ENCODE measurements around the gene CEP164.

The CEP164 gene

GRCh38 chr11:117423046-117423575 lies 95.5 kb downstream of the CEP164 start:
- DNase-seq: no peak

- DNase-seq: no peak
Measured at GRCh38 chr11:117424781-117425180, 97.1 kb downstream of the CEP164 start.

- no peak for DNase-seq
Measured at GRCh38 chr11:117425679-117426296, 98.1 kb downstream of the CEP164 start.

DNA sequence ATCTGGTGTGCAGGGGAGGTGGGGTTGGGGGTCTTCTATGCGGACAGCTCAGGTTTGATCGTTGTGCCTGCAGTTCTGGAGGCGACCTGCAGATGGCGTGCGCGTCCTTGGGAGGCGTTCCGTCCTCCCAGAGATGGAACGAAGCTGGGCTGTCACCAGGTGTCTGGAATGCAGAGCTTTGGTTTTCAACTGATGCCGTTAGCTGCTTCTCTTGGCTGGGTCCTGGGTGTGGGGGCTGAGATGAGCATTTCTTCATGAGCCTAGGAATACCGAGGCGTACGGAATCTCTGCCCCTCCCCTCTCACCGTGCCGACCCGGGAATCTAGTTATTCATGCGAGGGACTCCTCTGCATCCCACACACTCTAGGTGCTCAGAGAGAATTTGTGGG lies 98.6 kb downstream of the CEP164 start:
- peak; percentile 40 to 63 for DNase-seq

GRCh38 chr11:117426941-117427340 lies 99.3 kb downstream of the CEP164 start:
- DNase-seq: no peak

DNA sequence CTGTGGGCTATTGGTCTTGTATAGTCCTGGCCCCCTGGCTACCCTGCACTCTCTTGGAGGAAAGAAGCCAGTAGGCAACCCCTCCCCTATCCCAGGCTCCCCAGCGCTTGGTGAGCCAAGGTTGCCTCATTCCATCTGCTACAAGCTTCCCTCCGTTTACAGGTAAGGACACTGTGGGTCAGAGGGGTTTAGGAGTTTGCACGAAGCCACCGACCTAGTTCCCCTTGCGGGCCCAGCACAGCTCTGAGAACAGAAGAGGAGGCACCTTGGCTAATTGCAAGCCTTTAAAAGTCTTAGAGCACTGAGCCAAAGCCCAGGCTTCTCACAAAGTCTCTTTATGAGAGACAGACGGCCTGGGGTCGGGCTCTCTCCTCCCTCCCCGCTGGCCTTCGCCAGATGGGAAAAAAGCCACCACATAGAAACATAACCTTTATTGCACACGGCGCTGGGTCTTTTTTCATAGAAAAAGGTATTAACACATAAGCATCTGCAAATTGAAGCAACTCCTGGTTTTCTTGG lies 99.8 kb downstream of the CEP164 start:
- no peak for DNase-seq

DNA sequence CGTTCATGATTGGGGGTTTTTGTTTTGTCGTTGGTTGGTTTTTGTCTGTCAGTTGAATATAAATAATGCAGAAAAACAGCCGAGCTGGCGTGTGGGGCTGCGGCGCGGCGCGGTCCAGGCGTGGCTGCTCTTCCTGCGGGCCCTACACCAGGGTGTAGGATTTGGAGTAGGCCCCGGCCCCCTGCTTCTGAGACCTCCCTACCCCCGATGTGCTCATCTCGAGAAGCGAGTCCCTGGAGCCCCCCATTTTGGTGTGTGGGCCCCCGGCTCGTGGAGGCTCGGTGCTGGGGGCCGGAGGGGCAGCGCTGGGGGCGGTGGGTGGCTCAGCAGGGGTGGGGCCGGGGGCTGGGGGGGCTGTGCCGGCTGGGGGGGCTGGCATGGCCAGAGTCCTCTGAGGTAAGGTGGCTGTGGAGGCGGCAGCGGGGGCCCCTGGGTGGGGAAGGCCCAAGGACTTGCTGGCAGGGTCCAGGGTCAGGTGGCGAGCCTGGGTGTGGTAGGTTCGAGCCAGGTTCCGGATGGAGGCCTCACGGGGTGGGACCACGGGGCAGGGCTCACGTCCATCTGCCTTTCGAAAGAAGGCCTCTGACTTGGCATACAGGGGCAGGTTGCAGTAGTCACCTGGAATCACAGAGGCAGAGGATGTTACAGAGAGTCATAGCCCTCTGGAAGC lies 100.7 kb downstream of the CEP164 start:
- DNase-seq: no peak

DNA sequence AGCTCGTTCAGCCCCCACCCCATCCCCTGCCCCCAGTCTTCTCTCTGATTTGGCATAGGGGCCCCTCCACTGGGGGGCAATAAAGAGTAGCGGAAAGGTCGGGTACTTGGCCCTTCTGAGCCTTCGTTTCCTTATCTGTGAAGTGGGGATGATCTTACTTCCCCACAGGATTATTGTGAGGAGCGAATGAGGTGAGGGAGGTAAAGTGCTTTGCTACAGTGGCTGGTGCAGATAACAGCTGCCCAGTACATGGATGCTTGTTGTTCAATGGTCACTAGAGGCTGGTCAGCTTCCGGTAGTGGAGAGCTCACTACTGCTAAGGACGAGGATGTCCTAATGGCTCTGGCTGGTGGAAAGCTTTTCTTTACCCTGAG lies 101.2 kb downstream of the CEP164 start:
- DNase-seq: no peak

- no peak for DNase-seq
Measured at GRCh38 chr11:117430293-117430955, 102.8 kb downstream of the CEP164 start.

GRCh38 chr11:117431436-117431835 lies 103.8 kb downstream of the CEP164 start:
- no peak for DNase-seq

- no peak for DNase-seq
Measured at GRCh38 chr11:117433717-117434116, 106.1 kb downstream of the CEP164 start.

DNA sequence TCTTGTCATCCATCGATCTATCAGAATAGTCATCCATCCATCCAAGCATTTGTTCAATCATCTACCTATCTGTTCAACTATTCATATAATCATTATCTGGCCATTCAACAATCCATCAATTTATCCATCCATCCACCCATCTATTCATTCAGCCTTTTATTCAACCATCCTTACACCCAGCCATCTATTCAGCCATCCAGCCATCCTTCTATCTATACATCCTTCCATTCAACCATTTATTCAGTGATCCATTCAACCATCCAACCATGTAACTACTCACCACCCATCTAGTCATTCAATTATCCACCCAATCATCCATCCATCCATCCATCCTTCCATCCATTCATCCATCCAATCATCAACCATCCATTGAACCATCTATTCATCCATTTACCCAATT lies 106.8 kb downstream of the CEP164 start:
- DNase-seq: no peak

DNA sequence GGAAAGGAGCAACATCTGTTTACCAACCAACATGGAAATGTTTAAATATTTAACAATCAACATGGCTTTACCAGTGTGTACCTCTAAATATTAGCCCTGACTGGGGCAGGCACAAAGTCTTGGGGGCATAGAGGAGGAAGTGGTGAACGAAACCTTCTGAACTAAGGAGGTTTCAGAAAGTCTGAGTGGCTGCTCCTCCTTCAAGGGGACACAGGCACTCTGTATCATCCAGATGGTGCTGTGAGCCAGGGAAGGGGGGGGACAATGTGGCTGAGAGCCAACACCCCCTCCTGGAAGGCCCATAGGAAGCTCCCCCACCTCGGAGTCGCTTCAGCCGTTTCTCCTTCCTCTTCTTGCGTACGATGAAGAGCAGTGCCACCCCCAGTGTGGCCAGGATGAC lies 107.7 kb downstream of the CEP164 start:
- no peak for DNase-seq

- no peak for DNase-seq
Measured at GRCh38 chr11:117437041-117437790, 109.6 kb downstream of the CEP164 start.

DNA sequence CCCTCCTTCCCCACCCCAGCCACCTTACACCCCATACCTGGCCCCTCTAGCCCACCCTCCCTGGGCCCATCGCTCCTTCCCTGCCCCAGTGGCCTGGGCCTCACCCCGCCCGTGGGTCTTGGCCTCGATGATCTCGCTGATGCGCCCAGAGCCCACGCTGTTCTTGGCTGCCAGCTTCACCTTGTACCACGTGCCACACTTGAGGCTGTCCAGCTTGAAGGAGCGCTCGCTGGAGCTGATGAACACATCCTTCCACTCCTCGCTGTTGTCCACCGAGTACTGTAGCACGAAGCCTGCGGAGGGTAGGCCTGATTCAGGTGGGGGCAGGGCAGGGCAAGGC lies 110.1 kb downstream of the CEP164 start:
- DNase-seq: no peak

- no peak for DNase-seq
Measured at GRCh38 chr11:117438371-117439000, 110.8 kb downstream of the CEP164 start.

DNA sequence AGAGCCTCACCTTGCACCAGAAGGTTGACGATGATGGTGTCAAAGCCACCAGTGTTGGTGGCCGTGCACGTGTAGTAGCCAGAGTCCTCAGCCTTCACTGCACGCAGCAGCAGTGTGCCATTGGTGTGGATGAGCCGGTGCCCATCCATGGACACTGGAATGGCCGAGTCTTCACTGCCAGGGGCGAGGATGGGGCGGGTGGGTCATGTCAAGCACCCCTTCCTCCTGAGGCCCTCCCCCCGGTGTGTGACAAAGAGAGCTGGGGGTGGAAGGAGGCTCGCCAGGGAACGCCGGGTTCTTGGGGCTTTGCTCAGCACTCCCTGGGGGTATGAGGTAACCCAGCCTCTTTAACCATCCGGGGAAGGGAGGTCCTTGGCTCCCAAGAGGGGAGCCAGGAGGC lies 111.6 kb downstream of the CEP164 start:
- no peak for DNase-seq

- DNase-seq: no peak
Measured at GRCh38 chr11:117440258-117440657, 112.6 kb downstream of the CEP164 start.

GRCh38 chr11:117441146-117441975 lies 113.7 kb downstream of the CEP164 start:
- no peak for DNase-seq

- DNase-seq: no peak
Measured at GRCh38 chr11:117442049-117442868, 114.6 kb downstream of the CEP164 start.

DNA sequence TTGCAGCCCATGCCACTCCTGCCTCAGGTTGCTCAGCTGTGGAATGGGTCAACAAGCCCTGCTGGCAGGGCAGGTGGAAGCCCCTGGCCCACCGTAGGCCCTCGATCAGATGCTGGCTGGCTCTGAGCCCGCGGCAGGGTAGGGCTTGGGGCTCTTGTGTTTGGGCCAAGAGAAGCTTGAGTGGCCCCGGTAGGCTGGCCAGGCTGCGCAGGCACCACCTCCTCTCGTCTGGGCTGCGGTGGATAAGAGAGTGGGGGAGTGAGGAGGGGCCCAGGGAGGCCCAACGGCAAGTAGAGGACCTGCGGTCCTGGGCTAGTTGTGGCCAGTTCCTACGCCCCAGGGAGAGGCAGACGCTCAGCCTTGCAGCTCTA lies 115.2 kb downstream of the CEP164 start:
- no peak for DNase-seq

Measured in CD4-positive, alpha-beta T cell treated with Interleukin-1 beta for 1 hour (primary cell).